GM19452 (cell line): ENCODE data around the gene DPF3.

Experiments
- ATAC-seq: cut with Tn5 transposase; IDR thresholded peaks from one replicate; pipeline ENCODE4 v1.9.1; 2021; ENCODE audit not compliant: unreplicated experiment

The DPF3 gene

GRCh38 chr14:72652179-72652578, 241.7 kb downstream of the DPF3 start:
- no peak for ATAC-seq

DNA sequence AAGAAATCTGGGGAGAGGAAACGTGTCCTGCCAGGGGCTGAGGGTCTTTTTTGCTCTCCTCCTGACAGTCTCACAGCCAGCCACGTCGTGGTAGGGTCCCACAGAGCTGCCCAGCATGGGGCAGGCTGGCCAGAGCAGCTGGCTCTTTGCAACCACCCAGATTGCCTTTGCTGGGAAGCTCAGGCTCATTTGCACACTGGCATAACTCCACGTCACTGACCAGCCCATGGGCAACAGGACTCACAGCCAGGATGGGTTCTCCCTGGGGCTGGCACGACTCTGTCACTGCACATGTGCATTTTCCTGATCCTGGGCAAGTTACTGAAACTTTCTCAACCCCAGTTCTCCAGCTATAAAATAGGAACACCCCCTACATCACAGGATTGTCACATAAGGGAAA, 242.2 kb downstream of the DPF3 start:
- no peak for ATAC-seq

DNA sequence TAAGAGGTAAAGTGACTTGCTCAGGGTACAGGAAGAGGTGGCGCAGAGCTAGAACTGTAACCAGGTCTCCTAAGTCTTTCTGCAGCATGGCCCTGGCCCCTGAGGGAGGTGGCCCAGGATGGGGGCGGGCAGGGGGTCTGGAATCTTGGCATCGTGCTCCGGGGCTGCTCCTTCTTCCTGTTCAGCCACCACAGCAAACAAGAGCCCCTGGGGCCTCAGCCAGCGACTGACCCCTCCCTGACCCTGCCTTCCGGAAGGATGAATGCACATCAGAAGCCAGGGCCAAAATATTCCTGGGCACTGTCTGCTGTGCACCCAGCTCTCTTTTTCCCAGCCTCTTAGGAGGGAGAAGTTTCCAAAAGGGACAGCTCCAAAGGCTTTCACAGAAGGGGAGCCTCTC, 242.8 kb downstream of the DPF3 start:
- ATAC-seq: no peak

- no peak for ATAC-seq
Measured at GRCh38 chr14:72649603-72650227, 244.2 kb downstream of the DPF3 start.

- ATAC-seq: no peak
Measured at GRCh38 chr14:72647782-72648181, 246.1 kb downstream of the DPF3 start.

DNA sequence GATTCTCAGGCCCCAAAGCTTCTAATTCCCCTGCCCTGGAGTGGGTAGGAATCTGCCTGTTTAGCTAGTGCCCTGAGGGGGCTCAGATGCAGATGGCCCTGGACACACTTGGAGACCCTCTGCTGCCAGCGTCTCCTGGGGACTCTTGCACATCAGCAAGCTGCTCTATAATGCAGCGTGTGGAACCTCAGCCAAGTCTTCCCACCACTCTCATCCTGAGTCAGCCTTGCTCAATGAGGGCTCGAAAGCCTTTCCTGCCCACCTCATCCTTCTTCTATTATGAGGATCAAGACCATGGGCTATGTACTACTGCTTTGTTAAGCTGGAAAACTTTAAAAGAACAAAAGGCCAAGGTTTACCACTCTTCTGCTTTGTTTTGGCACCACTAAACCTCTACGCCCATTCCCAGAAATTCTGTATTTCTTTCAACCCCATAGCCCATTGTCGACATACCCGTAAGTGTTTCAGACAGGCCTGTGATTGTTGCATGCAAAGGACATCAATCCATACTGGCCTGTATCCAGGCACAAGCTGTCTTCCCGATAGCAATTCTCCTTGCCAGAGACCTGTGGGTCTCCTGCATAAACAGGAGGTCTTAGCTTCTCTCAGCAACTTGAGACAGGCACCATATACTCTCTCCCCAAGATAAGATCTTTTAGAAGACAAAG, 246.9 kb downstream of the DPF3 start:
- ATAC-seq: no peak

DNA sequence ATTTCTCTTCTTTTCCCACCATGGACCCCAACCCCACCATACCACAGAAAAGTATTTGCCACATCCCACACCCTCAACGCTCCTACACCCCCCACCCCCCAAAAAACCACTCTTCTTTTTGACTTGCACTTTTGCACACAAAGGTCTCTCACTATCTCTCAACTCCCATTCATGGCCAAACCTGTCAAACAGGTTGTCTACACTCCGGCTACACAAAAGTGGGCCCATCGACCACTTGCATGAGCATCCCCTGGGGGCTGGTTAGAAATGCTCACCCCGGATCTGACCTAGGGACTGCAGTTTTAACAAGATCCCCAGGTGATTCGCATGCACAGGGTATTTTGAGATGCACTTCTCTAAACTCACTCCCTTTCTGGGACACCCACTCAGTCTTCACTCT, 248.2 kb downstream of the DPF3 start:
- ATAC-seq: no peak

DNA sequence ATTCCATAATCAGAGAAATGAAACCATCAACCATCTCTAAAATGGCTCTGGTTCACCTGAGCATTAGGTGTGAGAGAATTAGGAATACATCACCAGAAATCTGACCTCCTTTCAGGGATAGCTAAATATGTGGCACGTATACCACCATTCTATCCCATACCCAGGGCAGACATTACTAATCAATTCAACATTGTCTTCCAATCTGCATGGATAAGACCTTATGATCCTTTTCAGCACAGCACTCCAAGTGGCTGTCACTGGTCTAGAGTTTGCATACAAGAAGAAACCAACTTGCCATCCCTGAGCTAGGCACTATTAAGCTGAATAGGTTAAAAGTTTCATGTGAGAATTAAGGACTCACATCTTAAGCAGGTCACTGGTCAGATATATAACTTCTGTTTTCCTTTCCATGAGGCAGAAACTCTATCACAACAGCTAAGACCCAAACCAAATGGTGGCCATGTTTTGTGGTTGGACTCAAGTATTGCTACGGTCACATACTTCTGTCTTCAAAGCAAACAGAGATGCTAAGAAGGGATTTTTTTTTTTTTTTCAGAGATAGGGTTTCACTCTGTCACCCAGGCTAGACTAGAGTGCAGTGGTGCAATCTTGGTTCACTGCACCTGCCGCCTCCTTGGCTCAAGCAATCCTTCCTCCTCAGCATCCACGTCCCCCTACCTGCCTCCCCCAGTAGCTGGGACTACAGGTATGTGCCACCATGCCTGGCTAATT, 249.0 kb downstream of the DPF3 start:
- no peak for ATAC-seq

DNA sequence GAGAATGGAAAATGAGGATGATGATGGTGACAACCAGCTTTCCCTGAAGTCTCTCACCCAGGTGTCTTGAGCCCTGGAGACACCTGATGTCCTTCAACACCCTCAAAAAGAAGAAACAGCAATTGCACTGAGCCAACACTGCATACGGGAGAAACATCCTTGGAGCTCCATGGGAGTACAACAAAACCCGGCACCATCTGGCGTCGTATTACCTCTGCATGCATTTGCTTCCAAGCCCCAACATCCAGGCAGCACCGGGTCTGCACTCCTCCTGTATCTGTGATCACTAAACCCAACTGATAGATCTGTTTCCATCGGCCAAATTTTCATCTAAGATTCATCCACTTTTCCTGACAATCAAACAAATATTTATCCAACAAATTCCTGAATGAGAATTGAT, 249.9 kb downstream of the DPF3 start:
- no peak for ATAC-seq

GRCh38 chr14:72643317-72643801, 250.5 kb downstream of the DPF3 start:
- ATAC-seq: no peak

- ATAC-seq: no peak
Measured at GRCh38 chr14:72640911-72641485, 252.9 kb downstream of the DPF3 start.

GRCh38 chr14:72638021-72638420, 255.9 kb downstream of the DPF3 start:
- ATAC-seq: no peak

GRCh38 chr14:72636871-72637270, 257.0 kb downstream of the DPF3 start:
- ATAC-seq: no peak

DNA sequence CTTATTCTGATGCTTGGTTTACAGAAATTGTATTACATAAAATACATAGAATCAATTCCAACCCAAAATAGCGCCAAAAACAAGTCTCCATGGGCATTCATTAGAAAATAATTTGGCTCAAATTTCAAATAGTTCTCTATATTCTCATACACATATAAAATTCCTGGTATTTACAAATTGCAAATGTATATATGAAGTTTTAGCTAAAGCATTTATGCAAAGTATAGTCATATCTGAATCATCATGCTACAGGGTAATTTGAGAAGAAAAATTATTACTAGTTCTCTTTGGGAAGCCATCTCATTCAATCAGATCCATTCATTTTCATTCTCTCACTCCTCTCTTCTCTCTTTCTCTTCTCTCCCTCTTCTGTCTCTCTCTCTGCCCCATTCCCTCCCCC, 257.8 kb downstream of the DPF3 start:
- no peak for ATAC-seq

- ATAC-seq: no peak
Measured at GRCh38 chr14:72634691-72635616, 258.9 kb downstream of the DPF3 start.

- no peak for ATAC-seq
Measured at GRCh38 chr14:72633551-72633950, 260.4 kb downstream of the DPF3 start.

DNA sequence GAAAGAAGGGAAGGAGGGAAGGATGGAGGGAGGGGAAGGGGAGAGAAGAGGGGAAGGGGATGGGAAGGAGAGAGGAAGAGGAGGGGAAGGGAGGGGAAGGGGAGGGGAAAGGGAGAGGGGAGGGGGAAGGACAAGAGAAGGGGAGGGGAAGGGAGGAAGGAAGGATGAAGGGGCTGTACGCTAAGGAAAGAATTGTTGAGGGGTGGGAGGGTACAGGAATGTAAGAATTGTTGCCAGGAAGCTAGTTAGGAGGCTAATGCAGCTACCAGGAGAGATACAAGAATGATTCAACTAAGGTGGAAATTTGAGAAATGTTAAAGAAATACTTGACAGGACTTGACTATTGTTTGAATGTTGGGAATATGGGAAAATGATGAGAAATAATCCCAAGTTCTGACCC, 261.2 kb downstream of the DPF3 start:
- no peak for ATAC-seq

- ATAC-seq: no peak
Measured at GRCh38 chr14:72631401-72631800, 262.5 kb downstream of the DPF3 start.

DNA sequence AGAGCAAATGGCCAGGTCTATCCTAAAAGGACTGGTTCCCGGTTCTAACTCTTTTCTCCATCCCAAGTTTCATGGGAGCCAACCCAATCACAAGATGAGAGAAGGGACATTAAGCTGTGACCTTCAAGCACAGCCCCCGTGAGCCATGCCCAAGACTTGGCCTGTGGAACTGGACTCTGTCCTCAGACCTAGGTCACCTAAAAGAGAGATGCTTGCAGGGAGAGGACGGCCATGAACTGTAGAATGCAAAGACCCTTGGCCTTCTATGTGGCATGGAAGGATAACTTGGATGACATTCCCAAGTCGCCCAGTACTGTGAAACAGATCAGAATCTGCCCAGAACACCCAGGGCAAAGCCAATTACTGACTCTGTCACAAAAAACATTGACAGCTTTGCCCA, 263.5 kb downstream of the DPF3 start:
- no peak for ATAC-seq

GRCh38 chr14:72629534-72629933, 264.4 kb downstream of the DPF3 start:
- ATAC-seq: no peak

- ATAC-seq: no peak
Measured at GRCh38 chr14:72625689-72626088, 268.2 kb downstream of the DPF3 start.
